ENCODE measurements around the gene HP.

HP gene

GRCh38 chr16:72092832-72093447 is 38.6 kb downstream of the HP start:
- no peak for DNase-seq

GRCh38 chr16:72093448-72094265 is 39.4 kb downstream of the HP start, which contains the start of the genes DHX38 and TXNL4B:
DHX38 (plus strand) TSS chr16:72093847; CDS start chr16:72096158, 2,311 bp downstream.
TXNL4B (minus strand) TSS chr16:72093620; CDS start chr16:72090749, 2,871 bp downstream.
- DNase-seq: peak; percentile 81

GRCh38 chr16:72094266-72094610 is 39.9 kb downstream of the HP start:
- DNase-seq: peak; percentile 35

- no peak for DNase-seq
Measured at GRCh38 chr16:72098936-72099335, 44.6 kb downstream of the HP start.

- peak; percentile 24 for DNase-seq
Measured at GRCh38 chr16:72099377-72099818, 45.1 kb downstream of the HP start.

- no peak for DNase-seq
Measured at GRCh38 chr16:72101195-72101594, 46.9 kb downstream of the HP start.

- DNase-seq: no peak
Measured at GRCh38 chr16:72104905-72105304, 50.6 kb downstream of the HP start.

GRCh38 chr16:72105978-72106377 is 51.7 kb downstream of the HP start:
- DNase-seq: no peak

GRCh38 chr16:72107371-72107770 is 53.1 kb downstream of the HP start:
- DNase-seq: no peak

- no peak for DNase-seq
Measured at GRCh38 chr16:72108353-72109102, 54.2 kb downstream of the HP start.

GRCh38 chr16:72109300-72109699 is 55.0 kb downstream of the HP start:
- DNase-seq: no peak

GRCh38 chr16:72109966-72110530 is 55.7 kb downstream of the HP start:
- DNase-seq: no peak

Measured in stimulated activated CD4-positive, alpha-beta T cell treated with anti-CD3 and anti-CD28 coated beads, Interleukin-12 subunit alpha, Interleukin-12 subunit beta, amount 100 ng/mL, for 4 hours (primary cell).